GM12878 (cell line): ENCODE results near the gene HIVEP1. TPM values are rescaled to one million over a fixed set of nuclear protein-coding genes. Genes with fewer than 3 reads are reported as not detected.

Experiments used
- ATAC-seq: fragments of 200-7000 bp; cut with Tn5 transposase; 3 replicates; pipeline ENCODE4 v1.9.1; 2020; ENCODE audit warnings: mild to moderate bottlenecking, moderate library complexity
- BruUV-seq: library from RNA; stranded (reverse); fragments of 400-500 nt; replicated peaks from 2 replicates; lab custom pipeline; 2021; lab: Mats Ljungman, UMichigan
- CTCF ChIA-PET: fragments of 300-600 bp; sonication (Branson Sonifier 250); formaldehyde crosslinking; extraction: SDS; loops from one replicate; lab custom pipeline; 2021; ENCODE audit warnings: inconsistent platforms; lab: Yijun Ruan, JAX
- POLR2A ChIA-PET: fragments of 350-600 bp; formaldehyde crosslinking; extraction: SDS; loops from one replicate; lab custom pipeline; 2021; ENCODE audit warnings: inconsistent platforms; lab: Charles Lee
- RAD21 ChIA-PET: fragments of 300-600 bp; sonication (Branson Sonifier 250); formaldehyde crosslinking; loops from one replicate; lab custom pipeline; 2023; ENCODE audit warnings: antibody characterized with exemption; ENCODE audit not compliant: unreplicated experiment; lab: Charles Lee
- SMC1A ChIA-PET: fragments of 300-600 bp; sonication (Branson Sonifier 250); formaldehyde crosslinking; loops from one replicate; lab custom pipeline; 2023; ENCODE audit not compliant: unreplicated experiment, uncharacterized antibody; lab: Charles Lee
- DNase-seq: peaks from one replicate; pipeline ENCODE4 v3.0.0-alpha.2; 2011; ENCODE audit warnings: low read depth, low spot score
- FAIRE-seq: peaks from 3 replicates; lab custom pipeline; 2011; peaks lifted over from hg19 to GRCh38; lab: Jason Lieb, UNC
- H2AFZ ChIP-seq: 2 replicates; pipeline ENCODE4 v1.6.0; 2011; ENCODE audit warnings: low read depth, low read length, control low read depth; ENCODE audit not compliant: control insufficient read depth
- H3K27ac ChIP-seq: 2 replicates; pipeline ENCODE4 v1.5.1; 2011; ENCODE audit warnings: control low read depth; ENCODE audit not compliant: control insufficient read depth, insufficient read depth
- H3K27me3 ChIP-seq, 2 experiments: replicated peaks in 1 of 2; 2 replicates each; pipeline versions ENCODE4 v1.6.0 to v1.6.1; 2011; ENCODE audit warnings: low read length in 1 of 2; ENCODE audit not compliant: control insufficient read depth in 2 of 2, insufficient read depth in 2 of 2
- H3K36me3 ChIP-seq, 2 experiments: 2 replicates each; pipeline ENCODE4 v1.5.1; 2011; ENCODE audit warnings: low read length in 1 of 2; ENCODE audit not compliant: control insufficient read depth in 2 of 2, insufficient read depth in 2 of 2
- H3K4me1 ChIP-seq: 2 replicates; pipeline ENCODE4 v1.6.1; 2011; ENCODE audit warnings: mild to moderate bottlenecking, low read length, moderate library complexity, mixed read lengths; ENCODE audit not compliant: control insufficient read depth, insufficient read depth
- H3K4me2 ChIP-seq: 2 replicates; pipeline ENCODE4 v1.6.0; 2011; ENCODE audit warnings: control low read depth; ENCODE audit not compliant: control insufficient read depth, insufficient read depth
- H3K4me3 ChIP-seq: fragments of 200-600 bp; sonication (generic); 2 replicates; pipeline ENCODE4 v1.5.1; 2016
- H3K79me2 ChIP-seq: 2 replicates; pipeline ENCODE4 v1.6.0; 2011; ENCODE audit warnings: low read length; ENCODE audit not compliant: control insufficient read depth, insufficient read depth
- H3K9ac ChIP-seq: 2 replicates; pipeline ENCODE4 v1.8.0; 2011; ENCODE audit warnings: low read length, control low read depth, mixed read lengths; ENCODE audit not compliant: control insufficient read depth, insufficient read depth
- H3K9me3 ChIP-seq: replicated peaks from 3 replicates; pipeline ENCODE4 v1.5.1; 2011; ENCODE audit warnings: mild to moderate bottlenecking, low read length; ENCODE audit not compliant: control insufficient read depth, insufficient read depth
- H4K20me1 ChIP-seq: 2 replicates; pipeline ENCODE4 v1.6.0; 2011; ENCODE audit not compliant: control insufficient read depth, insufficient read depth
- CBX5 ChIP-seq: sonication (generic); IDR thresholded peaks from 2 replicates; pipeline ENCODE4 v1.6.1; 2016; ENCODE audit warnings: low read depth, moderate library complexity, mild to moderate bottlenecking, inconsistent platforms
- CUX1 ChIP-seq: IDR thresholded peaks from 2 replicates; pipeline ENCODE4 v1.6.1; 2012; ENCODE audit warnings: improper control_type of control experiment, low read depth, low read length; ENCODE audit not compliant: insufficient replicate concordance
- IRF4 ChIP-seq: IDR thresholded peaks from 2 replicates; pipeline ENCODE4 v1.6.1; 2011; ENCODE audit warnings: low read depth, low read length
- POLR2A ChIP-seq: IDR thresholded peaks from 2 replicates; pipeline ENCODE4 v1.6.1; 2011; ENCODE audit warnings: low read depth, mild to moderate bottlenecking, low read length
- RAD21 ChIP-seq: IDR thresholded peaks from 2 replicates; pipeline ENCODE4 v1.6.1; 2011; ENCODE audit warnings: mild to moderate bottlenecking, low read depth, low read length, moderate library complexity; ENCODE audit not compliant: insufficient read depth
- RELA ChIP-seq: fragments of 450-650 bp; IDR thresholded peaks from 2 replicates; pipeline ENCODE4 v1.8.0; 2014; ENCODE audit warnings: borderline replicate concordance; ENCODE audit not compliant: partially characterized antibody
- WGBS: methylation state at CpG from one replicate; pipeline ENCODE4 v1.1.6; 2016; ENCODE audit warnings: low lambda C conversion rate; ENCODE audit not compliant: insufficient replicate concordance, insufficient coverage; ENCODE audit errors: missing lambda C conversion rate; 5-methylcytosine and 5-hydroxymethylcytosine counted together
- in situ Hi-C: fragments of 300-500 bp; cut with MboI; formaldehyde crosslinking; loops from 9 replicates; pipeline ENCODE4 v1.14.3; 2018; ENCODE audit warnings: mixed read lengths
- intact Hi-C: fragments of 100-400 bp; cut with micrococcal nuclease; formaldehyde crosslinking; loops from one replicate; pipeline ENCODE4 v1.14.2; 2022; ENCODE audit not compliant: unreplicated experiment
- polyA plus RNA-seq, 11 experiments: library from polyadenylated mRNA; depleted of rRNA in 4 of 11; unstranded in 6 of 11; stranded (reverse) in 5 of 11; fragments of >200 nt; fragmentation: Nextera tagmentation in 4 of 11; fragmentation: Illumina TruSeq in 1 of 11; extraction: Ambion mirVana in 4 of 11; extraction: Trizol in 1 of 11; gene quantifications; 1 replicate in 1 of 11; 2 replicates in 10 of 11; pipeline versions ENCODE4 v1.2.1 to v1.2.3, GENCODE V29; 2011 to 2016; ENCODE audit warnings: inconsistent platforms in 2 of 11, missing spikeins in 2 of 11, low read depth in 1 of 11
- total RNA-seq, 4 experiments: library from RNA; depleted of rRNA in 3 of 4; stranded (reverse); fragments of >200 nt in 3 of 4; fragmentation: Illumina TruSeq in 1 of 4; extraction: Trizol in 1 of 4; gene quantifications; 2 replicates each; pipeline versions ENCODE4 v1.2.1 to v1.2.3, GENCODE V29; 2013 to 2021

The HIVEP1 gene
- total and polyA plus RNA-seq, 10 of the 15 experiments (the other 5 are each of a cell fraction or from before 2014, with no cell fraction given): 4.3 to 37.5 (median 21.6) TPM

GRCh38 chr6:12189661-12190060 is 177.5 kb downstream of the HIVEP1 start (continued):
- no peak for TF ChIP-seq CUX1
- TF ChIP-seq RAD21: no peak

GRCh38 chr6:12190252-12190651 is 178.1 kb downstream of the HIVEP1 start:
- FAIRE-seq (no peak), DNase-seq (no peak), ATAC-seq (no peak)
- no TSS peak for BruUV-seq
- Histone ChIP-seq H3K36me3 (no peaks in the 10 kb centered on the region), H3K9me3 (no peaks in the 10 kb centered on the region), H3K4me1 (no peaks in the 10 kb centered on the region), H3K9ac (no peak overlapping the region), H3K27me3 (no peaks in the 10 kb centered on the region), H3K79me2 (no peaks in the 10 kb centered on the region), H3K4me3 (no peak overlapping the region), H3K27ac (no peak overlapping the region), H2AFZ (no peak overlapping the region), H3K4me2 (no peak overlapping the region), H4K20me1 (no peaks in the 10 kb centered on the region)
- 73% methylated on average over 6 of the region's 7 CpGs for WGBS
- intact Hi-C loops (no loop called here), in situ Hi-C loops (no loop called here)
- ChIA-PET RAD21 (no interaction called here), SMC1A (no interaction called here), POLR2A (no interaction called here), CTCF (no interaction called here)
- TF ChIP-seq IRF4 (no peak), POLR2A (no peak), CBX5 (no peak), RELA (no peak)
